ENCODE measurements around the gene WDR70.
"Not testable (repeated sequence)": the region's sequence is repeated elsewhere in the genome, so short reads cannot be mapped to it uniquely, and the experiment has no call there.

The WDR70 gene

GRCh38 chr5:37771731-37772130 is 392.6 kb downstream of the WDR70 start:
- DNase-seq, result no peak

- DNase-seq, result no peak
These were observed 393.1 kb downstream of the WDR70 start for GRCh38 chr5:37772255-37772654.

- DNase-seq, result no peak
These were observed 394.7 kb downstream of the WDR70 start for GRCh38 chr5:37773809-37774208.

GRCh38 chr5:37774912-37775483 is 395.9 kb downstream of the WDR70 start:
- DNase-seq, result peak; percentile 69

- DNase-seq, result no peak
These were observed 397.7 kb downstream of the WDR70 start for GRCh38 chr5:37776826-37777225.

- no peak for DNase-seq
These were observed 398.5 kb downstream of the WDR70 start for GRCh38 chr5:37777432-37778130.

GRCh38 chr5:37781409-37781808 is 402.3 kb downstream of the WDR70 start:
- not testable (repeated sequence) for DNase-seq

- no peak for DNase-seq
These were observed 407.3 kb downstream of the WDR70 start for GRCh38 chr5:37786416-37786815.

- DNase-seq, result no peak
These were observed 407.9 kb downstream of the WDR70 start for GRCh38 chr5:37786862-37787519.

GRCh38 chr5:37787742-37788141 is 408.6 kb downstream of the WDR70 start:
- DNase-seq, result no peak

- DNase-seq, result no peak
These were observed 410.9 kb downstream of the WDR70 start for GRCh38 chr5:37789991-37790390.

- DNase-seq, result no peak
These were observed 412.2 kb downstream of the WDR70 start for GRCh38 chr5:37791321-37791720.

GRCh38 chr5:37792975-37793631 is 414.0 kb downstream of the WDR70 start:
- no peak for DNase-seq

GRCh38 chr5:37795292-37795691 is 416.2 kb downstream of the WDR70 start:
- DNase-seq, result not testable (repeated sequence)

GRCh38 chr5:37796435-37796834 is 417.3 kb downstream of the WDR70 start:
- DNase-seq, result not testable (repeated sequence)

- DNase-seq, result no peak
These were observed 420.8 kb downstream of the WDR70 start for GRCh38 chr5:37799865-37800421.

GRCh38 chr5:37801521-37801920 is 422.4 kb downstream of the WDR70 start:
- DNase-seq, result no peak

Measured in OCI-M1 (cell line).